Measurements from ENCODE around the gene CREB1.

- no peak for TF ChIP-seq EZH2 (IDR thresholded peaks at IDR 0.05; ENCODE audit: borderline replicate concordance, insufficient read depth, low read depth, low read length, poor library complexity, severe bottlenecking)
- TF ChIP-seq CTCF (IDR thresholded peaks at IDR 0.05): no peak
Observed at GRCh38 chr2:207606829-207607228, 77.1 kb downstream of the CREB1 start.

Data from B cell (primary cell).